CD4-positive, alpha-beta T cell treated with Interleukin-17A for 4 hours (primary cell): ENCODE data around the gene NR2F2.

Experiments used
- DNase-seq: peaks from one replicate; pipeline ENCODE4 v3.0.0-alpha.2; 2020; ENCODE audit warnings: mixed read lengths

NR2F2 gene

GRCh38 chr15:96320703-96321638 lies 9.5 kb upstream of the NR2F2 start:
- no peak for DNase-seq

GRCh38 chr15:96321639-96322535 lies 8.6 kb upstream of the NR2F2 start:
- DNase-seq = no peak

GRCh38 chr15:96322536-96323318 lies 7.8 kb upstream of the NR2F2 start:
- no peak for DNase-seq

- no peak for DNase-seq
Measured at GRCh38 chr15:96323319-96324145, 7.0 kb upstream of the NR2F2 start.

GRCh38 chr15:96324192-96324895 lies 6.2 kb upstream of the NR2F2 start:
- DNase-seq = no peak

- DNase-seq = no peak
Measured at GRCh38 chr15:96324940-96325540, 5.5 kb upstream of the NR2F2 start.

GRCh38 chr15:96325541-96326327 lies 4.8 kb upstream of the NR2F2 start:
- DNase-seq = no peak

- no peak for DNase-seq
Measured at GRCh38 chr15:96326328-96327154, 4.0 kb upstream of the NR2F2 start.

GRCh38 chr15:96327155-96327741 lies 3.3 kb upstream of the NR2F2 start:
- DNase-seq = no peak

GRCh38 chr15:96328181-96328876 lies 2.2 kb upstream of the NR2F2 start:
- no peak for DNase-seq

- no peak for DNase-seq
Measured at GRCh38 chr15:96328877-96329195, 1.7 kb upstream of the NR2F2 start.

GRCh38 chr15:96329403-96329981 lies 1.0 kb upstream of the NR2F2 start:
- DNase-seq = no peak

- no peak for DNase-seq
Measured at GRCh38 chr15:96330064-96330449, 443 bp upstream of the NR2F2 start.

- DNase-seq = no peak
Measured at GRCh38 chr15:96331144-96331944, 844 bp downstream of the NR2F2 start.

- no peak for DNase-seq
Measured at GRCh38 chr15:96331945-96332636, 1.6 kb downstream of the NR2F2 start.

- no peak for DNase-seq
Measured at GRCh38 chr15:96332637-96333121, 2.2 kb downstream of the NR2F2 start.
